A673 (cell line): ENCODE results near the gene MAGI1.

ENCODE experiments used
- EZH2 ChIP-seq: fragments of 200-600 bp; sonication (generic); IDR thresholded peaks from 2 replicates; pipeline ENCODE4 v1.6.1; 2017; ENCODE audit warnings: borderline replicate concordance, low read depth, mild to moderate bottlenecking, mixed read lengths, antibody characterized with exemption, low read length; ENCODE audit not compliant: poor library complexity, severe bottlenecking
- TF ChIP-seq, protein P1 (sequence below): fragments of 300-800, 200-600 bp; sonication (generic); conservative IDR thresholded peaks from 2 replicates; pipeline ENCODE4 v1.5.1; 2017; ENCODE audit warnings: low read depth, mild to moderate bottlenecking, antibody characterized with exemption, low read length, moderate library complexity, mixed read lengths

DNA sequence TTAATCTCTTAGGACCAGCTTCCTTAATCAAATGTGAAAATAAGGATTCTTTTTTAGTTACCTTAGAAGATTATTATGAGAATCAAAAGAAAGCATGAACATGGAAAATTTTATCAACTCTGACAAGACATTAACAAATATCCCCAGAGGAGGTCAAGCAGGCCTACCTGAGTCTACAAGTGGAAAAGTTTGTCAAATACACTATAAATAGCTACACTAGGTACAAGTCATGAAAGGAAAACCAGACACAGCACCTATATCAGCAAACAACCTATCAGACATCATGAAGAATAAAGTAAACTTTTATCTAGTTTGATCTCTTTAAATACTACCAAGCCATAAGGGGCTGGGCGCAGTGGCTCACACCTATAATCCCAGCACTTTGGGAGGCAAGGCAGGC, 126.1 kb downstream of the MAGI1 start:
- TF ChIP-seq, protein P1, sequence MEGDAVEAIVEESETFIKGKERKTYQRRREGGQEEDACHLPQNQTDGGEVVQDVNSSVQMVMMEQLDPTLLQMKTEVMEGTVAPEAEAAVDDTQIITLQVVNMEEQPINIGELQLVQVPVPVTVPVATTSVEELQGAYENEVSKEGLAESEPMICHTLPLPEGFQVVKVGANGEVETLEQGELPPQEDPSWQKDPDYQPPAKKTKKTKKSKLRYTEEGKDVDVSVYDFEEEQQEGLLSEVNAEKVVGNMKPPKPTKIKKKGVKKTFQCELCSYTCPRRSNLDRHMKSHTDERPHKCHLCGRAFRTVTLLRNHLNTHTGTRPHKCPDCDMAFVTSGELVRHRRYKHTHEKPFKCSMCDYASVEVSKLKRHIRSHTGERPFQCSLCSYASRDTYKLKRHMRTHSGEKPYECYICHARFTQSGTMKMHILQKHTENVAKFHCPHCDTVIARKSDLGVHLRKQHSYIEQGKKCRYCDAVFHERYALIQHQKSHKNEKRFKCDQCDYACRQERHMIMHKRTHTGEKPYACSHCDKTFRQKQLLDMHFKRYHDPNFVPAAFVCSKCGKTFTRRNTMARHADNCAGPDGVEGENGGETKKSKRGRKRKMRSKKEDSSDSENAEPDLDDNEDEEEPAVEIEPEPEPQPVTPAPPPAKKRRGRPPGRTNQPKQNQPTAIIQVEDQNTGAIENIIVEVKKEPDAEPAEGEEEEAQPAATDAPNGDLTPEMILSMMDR: no peak
- TF ChIP-seq EZH2: no peak
